Neural cell (in vitro differentiated cells): ENCODE results near the gene TRMT1. TPM values are rescaled to one million over a fixed set of nuclear protein-coding genes. Genes with fewer than 3 reads are reported as not detected.

Experiments
- H2AFZ ChIP-seq: fragments of 200-600, 300-800 bp; sonication (generic), shearing (Covaris generic); 2 replicates; pipeline ENCODE4 v1.6.0; 2014; ENCODE audit warnings: low read depth, mild to moderate bottlenecking, antibody characterized with exemption, low read length, moderate library complexity
- H3F3A ChIP-seq: fragments of 200-600 bp; shearing (Covaris generic); 2 replicates; pipeline ENCODE4 v1.6.1; 2016; ENCODE audit warnings: mild to moderate bottlenecking, moderate library complexity, mixed read lengths, antibody characterized with exemption, low read length; ENCODE audit not compliant: insufficient read depth, poor library complexity, severe bottlenecking
- H3K27ac ChIP-seq: fragments of 200-600, 300-800 bp; sonication (generic), shearing (Covaris generic); 2 replicates; pipeline ENCODE4 v1.5.1; 2014; ENCODE audit warnings: mild to moderate bottlenecking, low read length, moderate library complexity
- H3K27me3 ChIP-seq: fragments of 300-800, 200-600 bp; sonication (generic), shearing (Covaris generic); 2 replicates; pipeline ENCODE4 v1.6.0; 2014; ENCODE audit warnings: mild to moderate bottlenecking, low read depth, low read length, moderate library complexity; ENCODE audit not compliant: insufficient read depth
- H3K36me3 ChIP-seq: fragments of 300-800, 200-600 bp; sonication (generic), shearing (Covaris generic); 2 replicates; pipeline ENCODE4 v1.5.1; 2014; ENCODE audit warnings: mild to moderate bottlenecking, antibody characterized with exemption, low read length, moderate library complexity; ENCODE audit not compliant: insufficient read depth
- H3K4me2 ChIP-seq: fragments of 300-800, 200-600 bp; sonication (generic), shearing (Covaris generic); 2 replicates; pipeline ENCODE4 v1.6.0; 2014; ENCODE audit warnings: mild to moderate bottlenecking, low read length
- H3K4me3 ChIP-seq: fragments of 300-800, 200-600 bp; sonication (generic), shearing (Covaris generic); 2 replicates; pipeline ENCODE4 v1.5.1; 2014; ENCODE audit warnings: mild to moderate bottlenecking, low read length, moderate library complexity
- H3K79me2 ChIP-seq: fragments of 200-600 bp; shearing (Covaris generic); replicated peaks from 2 replicates; pipeline ENCODE4 v1.6.0; 2014; ENCODE audit warnings: mild to moderate bottlenecking, low read length, moderate library complexity; ENCODE audit not compliant: insufficient read depth
- H3K9ac ChIP-seq: fragments of 300-800, 200-600 bp; sonication (generic), shearing (Covaris generic); 2 replicates; pipeline ENCODE4 v1.6.1; 2016; ENCODE audit warnings: mild to moderate bottlenecking, low read length, mixed read lengths
- H3K9me2 ChIP-seq: fragments of 200-600 bp; shearing (Covaris generic); 2 replicates; pipeline ENCODE4 v1.6.1; 2016; ENCODE audit warnings: mild to moderate bottlenecking, low read length, mixed read lengths; ENCODE audit not compliant: insufficient read depth
- H3K9me3 ChIP-seq: fragments of 200-600, 300-800 bp; sonication (generic), shearing (Covaris generic); 2 replicates; pipeline ENCODE4 v1.6.1; 2016; ENCODE audit warnings: mild to moderate bottlenecking, mixed run types, low read length, moderate library complexity, mixed read lengths
- H4K20me1 ChIP-seq: fragments of 200-600 bp; shearing (Covaris generic); 2 replicates; pipeline ENCODE4 v1.6.1; 2016; ENCODE audit warnings: mild to moderate bottlenecking, mixed run types; ENCODE audit not compliant: insufficient read depth
- EP300 ChIP-seq: fragments of 450-650 bp; conservative IDR thresholded peaks from 2 replicates; pipeline ENCODE4 v1.6.1; 2014; ENCODE audit warnings: antibody characterized with exemption, mild to moderate bottlenecking, moderate library complexity; ENCODE audit not compliant: poor library complexity, severe bottlenecking
- EZH2 ChIP-seq: fragments of 200-600, 300-800 bp; shearing (Covaris generic), sonication (generic); IDR thresholded peaks from 2 replicates; pipeline ENCODE4 v1.6.1; 2014; ENCODE audit warnings: antibody characterized with exemption, low read length, borderline replicate concordance, mild to moderate bottlenecking; ENCODE audit not compliant: insufficient read depth, poor library complexity, severe bottlenecking
- MXI1 ChIP-seq: fragments of 450-650 bp; conservative IDR thresholded peaks from 2 replicates; pipeline ENCODE4 v1.6.1; 2014; ENCODE audit warnings: antibody characterized with exemption, mild to moderate bottlenecking; ENCODE audit not compliant: poor library complexity, severe bottlenecking
- POLR2AphosphoS5 ChIP-seq: IDR thresholded peaks from 2 replicates; pipeline ENCODE4 v1.6.1; 2012
- RAD21 ChIP-seq: fragments of 450-650 bp; conservative IDR thresholded peaks from 2 replicates; pipeline ENCODE4 v1.6.1; 2014; ENCODE audit warnings: antibody characterized with exemption, mild to moderate bottlenecking, moderate library complexity
- REST ChIP-seq: IDR thresholded peaks from 2 replicates; pipeline ENCODE4 v1.6.1; 2012; ENCODE audit warnings: borderline replicate concordance
- SMC3 ChIP-seq: fragments of 450-650 bp; conservative IDR thresholded peaks from 2 replicates; pipeline ENCODE4 v1.6.1; 2014; ENCODE audit warnings: antibody characterized with exemption, mild to moderate bottlenecking, moderate library complexity; ENCODE audit not compliant: poor library complexity
- TAF1 ChIP-seq: IDR thresholded peaks from 2 replicates; pipeline ENCODE4 v1.6.1; 2012; ENCODE audit warnings: low read depth
- polyA plus RNA-seq: library from polyadenylated mRNA; depleted of rRNA; stranded (reverse); fragments of >200 nt; gene quantifications from 2 replicates; pipeline ENCODE4 v1.2.3, GENCODE V29; 2014
- TF ChIP-seq, protein P1 (sequence below): fragments of 450-650 bp; IDR thresholded peaks from 2 replicates; pipeline ENCODE4 v1.5.1; 2014; ENCODE audit warnings: antibody characterized with exemption, mild to moderate bottlenecking, moderate library complexity; ENCODE audit not compliant: poor library complexity, severe bottlenecking

TRMT1 gene
- polyA plus RNA-seq, 1 donor from 2014 or later = 94.4 TPM

GRCh38 chr19:13079542-13079986 is 37.0 kb downstream of the TRMT1 start:
- H3K9ac ChIP-seq = no peak overlapping the region
- H2AFZ ChIP-seq = no peak overlapping the region
- H3K4me2 ChIP-seq = no peak overlapping the region
- no peak overlapping the region for H3K27ac ChIP-seq
- H3K27me3 ChIP-seq = no peaks in the 10 kb centered on the region
- H3K79me2 ChIP-seq = no peaks in the 10 kb centered on the region
- TF ChIP-seq SMC3 = no peak
- TF ChIP-seq, protein P1, sequence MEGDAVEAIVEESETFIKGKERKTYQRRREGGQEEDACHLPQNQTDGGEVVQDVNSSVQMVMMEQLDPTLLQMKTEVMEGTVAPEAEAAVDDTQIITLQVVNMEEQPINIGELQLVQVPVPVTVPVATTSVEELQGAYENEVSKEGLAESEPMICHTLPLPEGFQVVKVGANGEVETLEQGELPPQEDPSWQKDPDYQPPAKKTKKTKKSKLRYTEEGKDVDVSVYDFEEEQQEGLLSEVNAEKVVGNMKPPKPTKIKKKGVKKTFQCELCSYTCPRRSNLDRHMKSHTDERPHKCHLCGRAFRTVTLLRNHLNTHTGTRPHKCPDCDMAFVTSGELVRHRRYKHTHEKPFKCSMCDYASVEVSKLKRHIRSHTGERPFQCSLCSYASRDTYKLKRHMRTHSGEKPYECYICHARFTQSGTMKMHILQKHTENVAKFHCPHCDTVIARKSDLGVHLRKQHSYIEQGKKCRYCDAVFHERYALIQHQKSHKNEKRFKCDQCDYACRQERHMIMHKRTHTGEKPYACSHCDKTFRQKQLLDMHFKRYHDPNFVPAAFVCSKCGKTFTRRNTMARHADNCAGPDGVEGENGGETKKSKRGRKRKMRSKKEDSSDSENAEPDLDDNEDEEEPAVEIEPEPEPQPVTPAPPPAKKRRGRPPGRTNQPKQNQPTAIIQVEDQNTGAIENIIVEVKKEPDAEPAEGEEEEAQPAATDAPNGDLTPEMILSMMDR = no peak
- no peak for TF ChIP-seq TAF1
- no peak for TF ChIP-seq RAD21
- TF ChIP-seq POLR2AphosphoS5 = no peak
- TF ChIP-seq MXI1 = no peak
- no peak for TF ChIP-seq EZH2
- TF ChIP-seq REST = no peak
- TF ChIP-seq EP300 = no peak
- H3K9me2 ChIP-seq = no peaks in the 10 kb centered on the region
- H3K4me3 ChIP-seq = no peak overlapping the region
- no peaks in the 10 kb centered on the region for H3K9me3 ChIP-seq
- no peaks in the 10 kb centered on the region for H4K20me1 ChIP-seq
- H3F3A ChIP-seq = no peaks in the 10 kb centered on the region
- H3K36me3 ChIP-seq = no peaks in the 10 kb centered on the region

DNA sequence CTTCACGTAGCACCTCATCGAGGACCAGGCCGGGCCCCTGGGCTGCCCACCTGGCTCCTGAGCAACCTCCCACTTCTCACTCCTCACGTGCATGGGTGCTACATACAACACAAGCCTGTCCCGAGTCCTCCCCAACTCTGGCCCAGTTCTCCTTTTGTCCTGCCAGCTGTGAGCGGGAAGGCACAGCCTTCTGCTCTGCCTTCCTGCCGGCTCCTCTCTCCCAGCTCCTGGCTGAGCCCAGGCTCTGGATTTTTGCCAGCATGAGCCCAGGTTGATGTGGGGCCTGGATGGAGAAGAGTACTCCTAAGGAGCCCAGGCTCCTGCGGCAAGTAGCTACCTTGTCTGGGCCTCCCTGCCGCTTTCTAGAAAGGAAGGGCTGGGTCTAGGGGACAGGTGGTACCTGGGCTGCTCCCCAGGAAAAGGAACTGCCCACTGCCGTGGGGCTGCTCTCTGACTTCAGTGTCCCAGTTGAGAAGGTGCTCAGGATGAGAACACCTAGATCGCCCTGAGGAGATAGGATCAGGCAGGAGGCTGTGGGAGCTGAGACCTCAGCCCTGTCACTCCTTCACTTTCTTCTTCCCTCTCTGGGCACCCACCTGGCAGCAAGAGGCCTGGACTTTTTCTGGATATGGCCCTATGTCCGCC is 37.5 kb downstream of the TRMT1 start:
- H2AFZ ChIP-seq = no peak overlapping the region
- H3K36me3 ChIP-seq = no peaks in the 10 kb centered on the region
- no peak overlapping the region for H3K4me2 ChIP-seq
- H4K20me1 ChIP-seq = no peaks in the 10 kb centered on the region
- no peaks in the 10 kb centered on the region for H3K9me2 ChIP-seq
- TF ChIP-seq EP300 (no peak), TAF1 (no peak)
- TF ChIP-seq, protein P1 = no peak
- H3K9ac ChIP-seq = no peak overlapping the region
- no peaks in the 10 kb centered on the region for H3K27me3 ChIP-seq
- no peak overlapping the region for H3K27ac ChIP-seq
- no peaks in the 10 kb centered on the region for H3K9me3 ChIP-seq
- H3F3A ChIP-seq = no peaks in the 10 kb centered on the region
- H3K4me3 ChIP-seq = no peak overlapping the region
- no peaks in the 10 kb centered on the region for H3K79me2 ChIP-seq
